ENCODE measurements around the gene FGA.

The FGA gene

GRCh38 chr4:154590329-154591006, at the start of gene FGA:
TSS of gene FGA (minus strand) at chr4:154590742. CDS start at chr4:154590687, 55 bp downstream.
- no peak for DNase-seq

DNA sequence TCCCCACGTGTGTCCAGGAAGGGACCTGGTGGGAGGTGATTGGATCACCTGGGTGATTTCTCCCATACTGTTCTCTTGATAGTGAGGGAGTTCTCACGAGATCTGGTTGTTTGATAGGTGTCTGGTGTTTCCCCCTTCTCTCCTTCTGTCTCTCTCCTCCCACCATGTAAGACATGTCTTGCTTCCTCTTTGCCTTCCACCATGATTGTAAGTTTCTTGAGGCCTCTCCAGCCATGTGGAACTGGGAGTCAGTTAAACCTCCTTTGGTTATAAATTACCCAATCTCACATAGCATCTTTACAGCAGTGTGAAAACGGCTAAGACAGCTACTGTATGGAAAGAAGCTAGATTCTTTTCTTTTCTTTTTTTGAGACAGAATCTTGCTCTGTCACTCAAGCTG, 43.5 kb upstream of the FGA start:
- no peak for DNase-seq

DNA sequence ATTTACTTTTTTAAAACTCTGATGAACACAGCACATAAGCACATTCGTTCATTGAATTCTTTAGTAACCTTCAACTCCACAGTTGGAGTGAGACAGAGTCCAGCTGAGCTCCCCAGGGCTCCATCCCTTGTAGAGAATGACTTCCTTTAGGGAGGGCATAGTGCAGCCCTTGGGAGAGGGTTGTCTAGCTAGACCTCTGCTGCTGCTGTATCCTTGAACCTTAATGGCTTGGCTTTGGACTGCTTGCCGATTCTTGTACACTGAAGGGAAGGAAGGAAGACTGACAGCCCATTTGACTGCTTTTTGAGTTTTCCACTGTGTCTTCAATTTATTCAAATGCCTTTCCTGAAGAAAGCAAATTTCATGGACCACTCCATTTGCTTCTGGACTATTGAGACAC, 41.3 kb upstream of the FGA start:
- no peak for DNase-seq

GRCh38 chr4:154630324-154630723, 39.8 kb upstream of the FGA start:
- DNase-seq, result no peak

DNA sequence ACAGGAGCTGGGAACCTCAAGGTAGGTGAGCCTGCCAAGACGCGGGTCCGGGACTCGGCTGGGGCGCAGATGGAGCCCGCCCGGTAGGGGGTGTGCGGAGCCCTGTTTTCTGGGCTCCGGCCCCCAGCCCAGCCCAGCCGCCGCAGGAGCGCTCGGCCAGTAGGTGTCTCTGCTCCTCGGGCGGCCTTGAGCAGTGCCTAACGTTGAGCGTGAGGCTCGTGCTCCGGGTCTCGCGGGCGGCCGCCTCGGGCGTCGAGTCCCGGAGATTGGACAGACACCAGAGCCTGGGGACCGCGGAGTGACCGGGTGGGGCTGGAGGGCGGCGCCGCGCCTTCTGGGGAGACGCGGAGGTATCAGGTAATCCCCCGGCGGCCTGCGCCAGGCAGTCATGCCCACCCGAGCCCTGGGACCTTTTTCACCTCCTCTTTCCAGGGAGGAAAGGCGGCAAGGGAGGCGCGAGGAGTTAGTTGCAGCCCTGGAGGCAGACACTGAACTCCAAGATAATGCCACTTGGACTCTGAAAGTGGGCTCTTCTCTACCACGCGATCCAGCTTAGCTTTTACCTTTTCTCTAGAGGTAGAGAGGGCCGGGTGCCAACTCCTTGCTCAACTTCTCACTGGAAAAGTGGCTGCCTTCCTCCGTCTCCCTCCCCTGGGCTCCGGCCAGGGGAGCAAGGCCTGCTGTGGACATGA, 36.4 kb upstream of the FGA start:
- no peak for DNase-seq

- no peak for DNase-seq
Observed at GRCh38 chr4:154625971-154626370, 35.4 kb upstream of the FGA start.

GRCh38 chr4:154623995-154624394, 33.5 kb upstream of the FGA start:
- DNase-seq, result no peak

GRCh38 chr4:154623436-154623835, 32.9 kb upstream of the FGA start:
- DNase-seq, result no peak

DNA sequence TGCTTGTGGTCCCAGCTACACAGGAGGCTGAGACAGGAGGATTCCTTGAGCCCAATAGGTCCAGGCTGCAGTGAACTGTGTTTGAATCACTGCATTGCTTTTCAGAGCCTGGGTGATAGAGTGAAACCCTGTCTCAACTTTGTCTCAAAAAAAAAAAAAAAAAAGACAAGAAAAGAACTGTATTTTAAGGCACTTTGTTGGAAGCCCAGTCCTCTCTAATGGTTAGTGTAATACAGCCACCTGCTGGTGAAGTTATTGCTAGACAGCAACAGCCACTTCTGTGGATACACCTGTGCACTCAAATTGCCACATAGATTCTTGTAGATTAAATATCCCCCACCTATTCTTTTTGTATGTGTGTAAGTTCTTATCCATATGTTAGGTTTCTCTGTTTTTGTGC, 32.1 kb upstream of the FGA start:
- no peak for DNase-seq

- DNase-seq, result no peak
Observed at GRCh38 chr4:154620111-154620510, 29.6 kb upstream of the FGA start.

- no peak for DNase-seq
Observed at GRCh38 chr4:154618708-154619315, 28.3 kb upstream of the FGA start.

GRCh38 chr4:154617820-154618317, 27.3 kb upstream of the FGA start:
- DNase-seq, result no peak

DNA sequence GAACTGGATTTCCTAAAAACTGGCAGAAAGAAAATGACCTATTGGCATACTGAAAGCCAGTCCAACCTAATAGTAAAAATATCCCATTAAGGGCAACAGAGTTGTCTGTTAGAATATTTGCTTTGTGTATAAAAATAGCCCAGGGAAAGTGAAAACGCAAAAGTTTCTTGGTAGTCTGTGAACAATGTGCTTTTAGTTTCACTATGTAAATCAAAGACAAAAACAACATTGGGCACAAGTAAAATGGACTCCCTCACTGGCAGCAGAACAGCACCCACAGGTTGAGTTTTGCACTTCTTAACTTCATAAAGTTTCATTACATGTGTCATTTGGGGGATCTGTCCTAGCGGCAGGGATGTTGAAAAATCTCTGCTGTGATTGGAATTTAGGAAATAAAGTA, 26.2 kb upstream of the FGA start:
- DNase-seq, result no peak

DNA sequence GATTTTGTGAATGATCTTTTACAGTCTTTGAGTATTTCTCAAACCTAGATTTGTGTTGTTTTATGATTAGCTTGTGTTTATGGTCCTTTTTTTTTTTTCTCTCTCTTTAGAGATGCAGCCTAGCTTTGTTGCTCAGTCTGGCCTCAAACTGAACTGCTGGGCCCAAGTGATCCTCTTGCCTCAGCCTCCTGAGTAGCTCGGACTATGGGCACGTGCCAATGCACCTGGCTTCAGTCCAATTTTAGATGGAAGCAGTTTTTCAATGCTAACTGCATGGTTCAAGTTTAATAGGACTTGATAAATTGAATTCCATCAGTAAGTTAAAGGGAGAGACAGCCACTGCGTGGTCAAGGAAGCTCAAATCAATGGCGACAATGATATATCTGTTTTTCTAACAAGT, 25.7 kb upstream of the FGA start:
- no peak for DNase-seq

DNA sequence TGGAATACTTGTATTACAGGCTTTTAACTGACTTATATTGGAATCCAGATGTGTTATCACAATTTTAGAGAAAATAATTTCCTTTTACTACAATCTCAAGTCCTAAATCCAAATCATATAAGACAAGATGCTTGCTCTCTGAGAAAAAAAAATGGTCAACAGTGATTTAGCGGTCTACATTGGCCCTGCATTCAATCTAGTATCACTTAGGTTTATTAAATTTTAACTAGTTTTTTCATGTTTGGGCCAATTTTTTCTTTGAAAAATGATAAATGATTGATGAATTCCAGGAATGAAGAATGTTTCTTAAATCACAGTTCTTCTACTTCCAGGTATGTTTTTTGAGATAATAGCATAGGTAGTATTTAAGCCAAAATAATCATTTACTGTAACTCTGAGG, 24.7 kb upstream of the FGA start:
- DNase-seq, result no peak

DNA sequence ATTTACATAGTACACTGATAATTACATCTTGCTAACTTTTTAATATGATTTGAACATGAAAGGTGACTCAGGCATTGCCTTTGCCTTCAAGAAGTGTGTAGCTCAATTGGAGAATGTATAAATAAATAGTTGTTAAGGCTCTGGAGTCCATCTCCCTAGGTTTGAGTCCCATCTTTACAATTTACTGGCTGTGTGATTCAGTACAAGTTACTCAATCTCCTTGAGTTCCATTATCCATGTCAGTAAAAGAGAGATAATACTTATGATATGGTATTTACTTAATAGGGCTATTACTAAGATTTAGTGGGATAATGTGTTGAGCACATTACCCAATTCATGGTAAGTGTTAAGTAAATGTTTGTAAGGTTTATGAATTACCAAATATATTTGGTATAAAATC, 23.8 kb upstream of the FGA start:
- no peak for DNase-seq

DNA sequence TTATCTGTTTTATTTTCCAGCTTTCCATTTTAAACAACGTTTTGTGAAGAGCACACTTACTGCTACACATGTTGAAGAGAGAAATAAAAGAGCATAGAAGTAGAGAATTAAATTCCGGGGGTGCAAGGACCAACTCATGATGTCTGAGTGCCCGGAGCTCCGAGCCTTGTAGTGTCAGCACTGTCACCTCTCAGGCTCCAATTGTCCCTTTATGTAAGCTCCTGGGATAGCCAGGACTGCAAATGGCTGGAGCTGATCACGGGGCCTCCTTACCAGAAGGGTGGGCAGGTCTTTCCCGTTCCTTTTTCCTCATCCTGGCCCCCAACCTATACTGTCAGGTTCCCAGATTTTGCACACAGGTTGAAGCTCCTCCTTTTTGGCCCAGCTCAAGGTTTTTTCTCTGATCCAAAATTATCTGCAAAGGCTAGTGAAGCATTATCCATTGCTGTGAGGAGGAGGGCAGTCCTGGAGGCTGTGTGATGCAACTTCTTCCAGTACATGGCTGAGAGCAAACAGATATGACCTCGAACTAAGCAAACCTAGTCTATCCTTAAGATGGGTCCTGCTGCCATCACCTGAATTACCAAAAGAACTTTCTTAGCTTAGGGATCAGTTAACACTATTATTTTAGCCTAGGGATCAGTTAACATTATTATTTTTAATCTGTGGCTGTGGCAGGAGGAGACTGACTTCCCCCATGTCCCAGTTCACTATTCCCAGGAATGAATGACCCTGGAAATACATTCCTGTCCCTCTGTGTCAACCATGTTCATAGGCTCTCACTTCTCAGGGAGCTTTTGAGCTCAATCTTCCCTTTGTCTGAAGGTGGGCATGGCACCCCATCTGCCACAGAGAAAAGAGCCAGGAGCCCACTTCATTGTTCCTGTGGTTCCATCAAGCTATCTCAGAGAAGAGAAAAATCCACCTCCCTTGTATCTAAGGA, 22.2 kb upstream of the FGA start, which contains the start of gene FGG:
TSS of gene FGG (minus strand) at position 185 of the 943 bp plus-strand sequence. CDS start at position 138, 47 bp downstream.
- DNase-seq, result no peak

DNA sequence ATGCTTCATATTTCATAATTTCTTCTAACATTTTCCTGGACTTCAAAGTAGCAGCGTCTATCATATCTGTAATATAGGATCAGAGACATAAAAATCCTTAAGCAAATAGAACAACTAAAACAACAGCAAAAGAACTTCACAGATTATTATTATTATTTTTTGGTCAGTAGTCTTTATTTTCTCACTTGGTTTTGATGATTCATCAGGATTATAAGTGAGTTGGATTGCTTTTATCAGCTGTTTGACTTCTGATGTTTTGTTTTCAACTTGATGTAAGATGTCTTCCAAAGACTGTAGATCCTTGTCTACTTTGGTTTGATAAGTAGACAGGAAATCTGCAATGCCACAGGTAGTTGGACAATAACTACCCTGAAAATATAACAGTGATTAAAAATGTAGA, 21.3 kb upstream of the FGA start:
- DNase-seq, result no peak

DNA sequence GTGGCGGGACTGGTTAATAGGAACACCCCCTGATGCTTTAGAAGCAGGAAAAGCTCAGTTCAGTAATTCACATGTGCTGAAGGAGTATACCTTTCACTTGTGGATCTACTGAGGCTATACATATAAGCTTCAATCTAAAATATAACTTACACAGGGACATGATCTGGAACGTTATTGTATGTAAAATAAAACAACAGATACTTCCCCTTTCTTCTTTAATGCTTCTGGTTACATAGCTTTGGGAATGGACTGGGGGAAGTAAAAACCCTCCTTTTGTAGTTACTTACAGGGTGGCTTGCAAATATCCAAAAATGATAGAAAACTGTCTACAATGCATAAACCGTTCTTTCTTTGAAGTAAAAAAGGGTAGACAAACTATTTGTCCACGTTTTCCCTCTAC, 20.0 kb upstream of the FGA start:
- DNase-seq, result no peak

DNA sequence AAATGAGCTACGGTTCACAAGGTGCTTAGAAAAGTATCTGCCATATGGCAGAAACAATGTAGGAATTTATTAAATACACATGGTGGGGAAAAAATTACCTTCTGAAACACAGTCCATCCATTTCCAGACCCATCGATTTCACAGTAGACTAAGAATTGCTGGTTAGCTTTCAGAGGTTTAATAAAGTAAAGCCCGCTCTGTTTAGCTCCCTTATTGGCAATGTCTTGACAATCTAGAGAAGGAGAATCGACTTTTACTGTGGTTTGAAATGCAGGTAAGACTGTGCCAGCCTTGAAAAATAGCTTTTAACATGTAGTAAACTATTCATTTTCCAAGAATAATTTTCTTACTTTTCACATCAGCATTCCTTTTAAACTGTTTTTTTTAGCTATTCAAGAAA, 19.0 kb upstream of the FGA start:
- DNase-seq, result no peak

DNA sequence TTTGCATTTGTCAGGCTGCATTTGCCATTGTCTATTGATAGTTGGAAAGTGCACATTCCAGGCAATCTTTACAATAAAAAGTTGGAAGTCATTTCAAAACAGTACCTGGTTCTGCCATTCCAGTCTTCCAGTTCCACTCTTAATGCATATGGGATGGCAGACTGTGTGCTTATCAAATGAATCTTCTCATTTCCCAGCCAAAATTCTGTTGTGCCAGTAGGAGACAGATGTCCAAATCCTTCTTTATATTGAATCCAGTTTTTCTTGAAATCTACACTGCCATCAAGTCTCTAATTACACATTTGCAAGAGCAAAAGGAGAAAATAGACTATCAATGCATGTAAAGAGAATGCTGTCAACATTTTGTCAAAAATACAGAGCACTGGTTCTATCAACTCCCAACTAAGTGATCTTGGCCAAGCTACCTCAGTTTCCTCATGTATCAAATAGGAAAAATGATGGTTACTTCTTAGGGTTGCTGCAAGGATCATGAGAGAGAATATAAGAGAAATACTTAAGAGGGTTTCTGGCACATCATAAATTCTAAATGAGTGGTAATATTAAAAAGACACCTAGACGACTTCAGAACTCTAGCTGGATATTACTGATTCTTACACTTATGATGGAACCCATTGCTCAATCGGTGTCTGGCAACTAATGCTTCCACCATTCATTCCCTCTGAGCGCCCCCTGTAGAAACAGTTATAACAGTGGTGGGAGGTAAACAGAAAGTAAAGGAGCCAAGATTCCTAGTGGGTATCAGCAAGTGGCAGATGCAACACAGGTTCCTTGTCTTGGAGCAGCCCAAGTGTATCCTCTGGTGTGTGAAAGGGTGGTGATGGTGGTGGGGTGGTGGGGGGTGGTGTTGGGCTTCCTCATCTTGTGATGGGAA, 18.1 kb upstream of the FGA start:
- DNase-seq, result no peak
